Activated CD4-positive, CD25-positive, alpha-beta regulatory T cell treated with anti-CD3 and anti-CD28 coated beads, Interleukin-2, amount 50 U/mL, for 72 hours (primary cell): ENCODE results near the gene TTC12.
A peak's percentile ranks its signal among the peaks of the same experiment; 100 is the strongest.
"Not testable (repeated sequence)": the region's sequence is repeated elsewhere in the genome, so short reads cannot be mapped to it uniquely, and the experiment has no call there.

ENCODE experiments used
- DNase-seq: peaks from one replicate; pipeline ENCODE4 v3.0.0; 2021

The TTC12 gene

DNA sequence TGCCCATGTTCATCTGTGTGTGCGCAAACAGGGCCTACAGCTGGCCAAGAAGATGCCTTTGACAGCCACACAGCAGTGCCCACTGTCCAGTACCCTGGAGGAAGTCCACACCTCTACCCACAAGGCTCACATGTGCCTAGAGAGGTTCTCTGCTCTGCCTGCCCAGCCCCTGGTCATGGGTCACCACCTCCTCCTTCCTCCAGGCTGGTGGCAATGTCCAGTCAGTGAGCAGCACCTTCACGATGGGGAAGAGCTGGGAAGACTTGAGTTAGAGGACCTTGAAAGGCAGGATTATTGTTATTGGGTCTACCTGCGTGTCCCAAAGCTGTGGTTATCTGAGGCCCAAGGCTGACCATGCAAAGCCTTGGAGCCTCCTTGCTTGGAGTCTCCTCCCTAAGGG lies 28.4 kb upstream of the TTC12 start:
- DNase-seq: no peak

- no peak for DNase-seq
These were observed 27.6 kb upstream of the TTC12 start for GRCh38 chr11:113286509-113287497.

DNA sequence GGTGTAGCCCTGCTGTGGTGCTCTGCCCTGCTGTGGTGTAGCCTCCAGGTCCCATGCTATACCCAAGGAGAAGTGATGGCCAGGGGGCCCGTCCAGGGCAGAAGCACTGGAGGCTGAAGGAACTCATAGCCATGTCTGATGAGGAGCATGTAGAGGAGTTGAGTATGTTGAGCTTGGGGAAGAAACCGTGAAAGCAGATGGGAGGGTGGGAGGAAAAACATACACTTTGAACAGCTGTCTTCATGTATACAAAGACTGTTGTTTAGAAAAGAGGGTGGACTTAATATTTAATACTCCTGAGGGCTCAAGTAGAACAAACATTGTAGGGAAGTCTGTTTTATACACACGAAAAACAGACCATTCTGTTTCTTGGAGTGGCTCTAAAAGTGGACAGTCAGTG lies 26.6 kb upstream of the TTC12 start:
- DNase-seq: no peak

GRCh38 chr11:113288286-113288863 lies 26.0 kb upstream of the TTC12 start:
- no peak for DNase-seq

DNA sequence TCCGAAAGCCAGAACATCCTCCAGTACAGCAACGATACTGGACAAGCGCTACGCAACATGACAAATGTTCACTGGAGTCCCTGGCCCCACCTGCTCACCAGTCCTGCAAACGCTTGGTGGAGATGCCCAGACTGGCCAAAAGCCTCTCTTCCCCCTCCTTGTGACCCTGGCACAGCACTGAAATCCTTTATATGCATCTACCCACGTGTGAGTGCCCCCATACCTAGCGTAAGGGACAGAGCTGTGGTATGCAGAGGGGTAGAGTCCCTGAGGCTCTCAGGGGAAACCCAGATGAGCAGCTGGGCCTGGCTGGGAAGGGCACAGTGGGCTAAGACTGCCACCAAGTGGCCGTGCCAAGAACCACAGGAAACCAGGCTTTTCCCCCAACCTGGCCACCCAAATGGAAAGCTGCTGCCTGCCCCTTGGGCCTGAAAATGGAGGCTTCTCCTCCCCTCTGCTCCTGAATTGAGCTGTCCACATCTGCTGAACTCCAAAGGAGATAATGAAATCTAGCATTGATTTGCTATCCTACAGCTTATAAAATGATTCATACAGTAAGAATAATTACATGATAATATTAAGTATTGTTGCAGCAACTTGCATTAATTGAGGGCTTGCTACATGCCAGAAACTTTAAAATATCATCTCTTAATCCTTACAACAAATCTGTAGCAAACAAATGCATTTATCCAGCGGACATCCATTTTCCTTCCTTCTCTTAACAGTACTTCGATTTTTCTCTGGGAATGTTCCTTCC lies 24.8 kb upstream of the TTC12 start:
- peak; percentile 72 for DNase-seq

- no peak for DNase-seq
These were observed 20.4 kb upstream of the TTC12 start for GRCh38 chr11:113293936-113294335.

DNA sequence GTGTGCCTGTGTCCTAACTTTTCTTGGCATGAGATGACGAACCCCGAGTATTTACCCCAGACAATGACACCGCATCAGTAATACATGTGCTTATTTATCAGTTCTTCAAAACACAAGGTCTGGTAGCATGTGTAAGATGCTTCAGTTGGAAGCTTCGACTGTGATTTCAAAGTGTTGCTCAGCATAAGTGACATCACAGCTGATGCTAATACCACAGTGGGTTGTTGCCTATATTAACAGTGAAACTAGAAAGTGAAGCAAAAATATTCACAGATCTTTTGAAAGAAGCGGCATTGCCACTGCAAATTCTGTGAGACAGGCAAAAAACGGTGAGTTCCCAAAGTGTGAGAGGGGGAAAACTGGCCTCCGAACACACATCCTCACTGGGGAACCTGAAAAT lies 18.4 kb upstream of the TTC12 start:
- DNase-seq: no peak

GRCh38 chr11:113296447-113297205 lies 17.8 kb upstream of the TTC12 start:
- no peak for DNase-seq

GRCh38 chr11:113298496-113298895 lies 15.9 kb upstream of the TTC12 start:
- not testable (repeated sequence) for DNase-seq

- no peak for DNase-seq
These were observed 9.5 kb upstream of the TTC12 start for GRCh38 chr11:113304916-113305315.

DNA sequence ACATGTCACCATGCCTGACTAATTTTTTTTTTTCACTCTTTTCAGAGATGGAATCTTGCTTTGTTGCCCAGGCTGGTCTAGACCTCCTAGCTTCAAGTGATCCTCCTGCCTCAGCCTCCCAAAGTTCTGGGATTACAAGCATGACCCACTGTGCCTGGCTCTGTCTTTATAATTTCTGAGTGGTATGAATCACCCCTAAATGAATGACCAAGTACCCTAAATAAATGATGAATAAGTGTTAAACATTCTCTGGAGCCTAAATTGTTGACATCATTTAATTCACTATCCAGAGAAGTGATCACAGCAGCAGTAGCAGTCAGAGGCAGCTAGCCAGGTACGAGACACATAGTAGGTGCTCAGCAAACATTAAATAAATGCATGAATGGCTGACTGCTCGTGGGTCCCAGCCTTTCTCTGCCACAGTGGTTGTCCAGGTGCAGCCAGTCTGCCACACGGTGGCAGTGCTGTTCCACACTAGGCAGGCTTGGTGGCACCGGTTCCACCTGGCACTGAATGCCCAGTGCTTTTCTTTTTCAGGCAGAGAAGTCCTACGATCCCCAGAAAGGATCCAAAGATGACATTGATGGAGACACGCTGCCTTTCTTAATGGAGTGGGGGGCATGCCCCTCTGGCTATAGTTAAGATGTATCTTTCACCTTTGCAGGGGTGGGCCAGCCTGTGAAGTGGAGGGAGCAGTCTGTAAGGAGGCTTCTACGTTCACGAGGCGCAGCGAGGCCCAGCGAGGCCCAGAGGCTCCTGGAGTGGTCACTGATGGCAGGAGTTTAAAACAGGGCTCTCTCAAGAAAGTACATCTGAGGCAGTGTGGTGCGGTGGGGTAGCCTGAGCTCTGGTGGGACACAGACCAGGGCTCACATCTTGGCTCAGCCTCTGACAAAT lies 8.7 kb upstream of the TTC12 start:
- peak; percentile 67 for DNase-seq

DNA sequence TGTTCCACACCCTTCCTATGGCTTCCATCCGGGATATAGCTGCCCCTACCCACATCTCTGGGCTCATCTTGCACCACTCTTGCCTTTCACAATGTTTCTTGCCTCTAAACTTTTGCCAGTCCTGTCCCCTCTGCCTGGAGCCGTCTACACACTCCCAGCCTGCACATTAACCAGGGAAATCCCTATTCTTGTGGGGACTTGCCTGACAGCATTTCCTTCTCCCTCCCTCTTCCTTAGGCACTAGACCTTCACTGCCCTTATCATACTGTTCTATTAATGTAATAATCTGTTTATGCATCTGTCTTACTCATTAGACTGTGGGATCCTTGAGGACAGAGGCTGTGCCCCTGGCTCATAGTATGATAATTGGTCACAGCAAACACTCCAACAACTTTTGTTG lies 5.8 kb upstream of the TTC12 start:
- DNase-seq: no peak

DNA sequence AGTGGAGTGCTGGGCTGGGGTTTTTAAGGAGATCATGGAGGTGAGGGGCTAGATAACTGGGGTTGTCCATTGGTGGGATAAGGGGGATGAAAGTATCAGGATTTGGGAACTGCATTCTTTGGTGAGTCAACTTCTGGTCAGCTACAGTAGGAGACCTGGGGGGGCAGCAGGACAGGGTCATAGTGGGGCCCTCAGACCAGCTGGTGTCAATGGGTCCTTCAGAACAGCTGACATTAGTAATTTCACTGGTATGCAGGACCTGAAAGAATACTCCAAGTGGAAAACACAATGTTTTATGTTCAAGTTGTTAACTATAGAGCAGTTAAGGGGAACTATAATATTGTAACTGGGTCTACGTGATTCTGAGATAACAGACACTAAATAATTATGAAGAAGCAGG lies 2.8 kb upstream of the TTC12 start:
- DNase-seq: no peak

DNA sequence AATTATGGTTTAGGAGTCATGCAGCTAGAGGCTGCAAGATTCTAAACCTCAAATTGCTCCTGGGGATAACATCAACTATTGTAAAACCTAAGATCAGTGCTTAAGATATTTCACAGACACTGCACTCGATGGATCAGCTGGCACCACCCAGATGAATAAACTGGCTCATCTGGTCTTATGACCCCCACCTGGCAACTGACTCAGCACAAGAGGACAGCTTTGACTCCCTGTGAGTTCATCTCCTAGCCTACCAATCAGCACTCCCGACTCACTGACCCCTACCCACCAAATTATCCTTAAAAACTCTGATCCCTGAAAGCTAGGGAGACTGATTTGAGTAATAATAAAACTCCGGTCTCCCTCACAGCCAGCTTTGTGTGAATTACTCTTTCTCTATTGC lies 782 bp upstream of the TTC12 start:
- DNase-seq: no peak

DNA sequence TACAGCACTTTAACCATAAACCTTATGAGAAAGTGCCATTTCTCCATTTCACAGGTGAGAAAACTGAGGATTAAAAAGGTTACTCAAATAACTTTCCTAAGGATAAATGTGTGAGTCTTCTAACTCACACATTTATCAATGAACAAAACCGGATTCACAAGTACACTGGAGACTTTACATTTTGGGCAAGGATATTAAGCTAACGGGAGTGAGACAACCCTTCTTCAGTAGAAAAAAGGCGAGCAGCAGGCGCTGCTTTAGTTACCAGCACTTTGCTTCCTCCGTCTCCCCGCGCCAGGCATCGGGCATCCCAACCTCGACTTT lies 356 bp upstream of the TTC12 start:
- no peak for DNase-seq

GRCh38 chr11:113315811-113316210 lies 1.4 kb downstream of the TTC12 start:
- DNase-seq: no peak

DNA sequence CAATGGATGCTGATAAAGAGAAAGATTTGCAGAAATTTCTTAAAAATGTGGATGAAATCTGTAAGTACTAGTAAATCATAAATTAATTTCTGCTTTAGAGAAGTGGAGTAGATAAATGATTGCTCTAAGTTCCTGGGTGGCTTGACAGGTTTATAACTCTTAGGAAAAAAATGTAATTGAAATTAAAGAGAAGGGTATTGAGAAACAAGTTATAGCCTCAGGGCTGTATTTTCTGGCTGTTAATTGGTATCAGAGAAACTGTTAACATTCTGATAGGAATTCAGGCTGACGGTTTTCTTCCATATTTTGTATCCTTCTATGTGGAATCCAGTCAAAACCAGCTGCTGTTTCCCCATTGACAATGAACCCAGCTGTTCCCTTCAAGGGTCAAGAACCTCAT lies 1.9 kb downstream of the TTC12 start:
- DNase-seq: no peak

- DNase-seq: no peak
These were observed 3.0 kb downstream of the TTC12 start for GRCh38 chr11:113317339-113317738.

GRCh38 chr11:113319085-113319484 lies 4.7 kb downstream of the TTC12 start:
- no peak for DNase-seq

GRCh38 chr11:113322158-113322557 lies 7.8 kb downstream of the TTC12 start:
- no peak for DNase-seq

GRCh38 chr11:113324250-113324649 lies 9.9 kb downstream of the TTC12 start:
- DNase-seq: no peak

- no peak for DNase-seq
These were observed 15.3 kb downstream of the TTC12 start for GRCh38 chr11:113329725-113330124.
